Stimulated activated CD8-positive, alpha-beta memory T cell treated with anti-CD3 and anti-CD28 coated beads, Interleukin-7, amount 100 ng/mL, for 4 hours (primary cell): ENCODE results near the gene ACR.
"Not testable (repeated sequence)": the region's sequence is repeated elsewhere in the genome, so short reads cannot be mapped to it uniquely, and the experiment has no call there.

Source experiments
- DNase-seq, 2 donors: peaks; one replicate each; pipeline ENCODE4 v3.0.0-alpha.2; 2020; ENCODE audit warnings: low read depth in 2 of 2

The ACR gene

GRCh38 chr22:50732681-50733080 is 5.3 kb upstream of the ACR start:
- DNase-seq = no peak

- DNase-seq = no peak
Measured at GRCh38 chr22:50733521-50734342, 4.3 kb upstream of the ACR start.

GRCh38 chr22:50734343-50734771 is 3.6 kb upstream of the ACR start:
- no peak for DNase-seq

- DNase-seq = no peak
Measured at GRCh38 chr22:50734986-50735738, 2.8 kb upstream of the ACR start.

GRCh38 chr22:50735739-50736030 is 2.3 kb upstream of the ACR start:
- no peak for DNase-seq

- no peak for DNase-seq
Measured at GRCh38 chr22:50738649-50739227, 734 bp downstream of the ACR start.

- no peak for DNase-seq
Measured at GRCh38 chr22:50739279-50739691, 1.3 kb downstream of the ACR start.

- no peak for DNase-seq
Measured at GRCh38 chr22:50739894-50740293, 1.9 kb downstream of the ACR start.

GRCh38 chr22:50740714-50741113 is 2.7 kb downstream of the ACR start:
- not testable (repeated sequence) for DNase-seq

- DNase-seq = not testable (repeated sequence)
Measured at GRCh38 chr22:50744424-50744823, 6.4 kb downstream of the ACR start.

- DNase-seq = not testable (repeated sequence)
Measured at GRCh38 chr22:50747521-50747920, 9.5 kb downstream of the ACR start.

- DNase-seq = not testable (repeated sequence)
Measured at GRCh38 chr22:50748630-50749029, 10.6 kb downstream of the ACR start.

- not testable (repeated sequence) for DNase-seq
Measured at GRCh38 chr22:50749302-50750074, 11.5 kb downstream of the ACR start.

- not testable (repeated sequence) for DNase-seq
Measured at GRCh38 chr22:50755251-50755650, 17.2 kb downstream of the ACR start.

- not testable (repeated sequence) for DNase-seq
Measured at GRCh38 chr22:50756406-50756805, 18.4 kb downstream of the ACR start.

GRCh38 chr22:50756949-50757491 is 19.0 kb downstream of the ACR start:
- DNase-seq = peak; percentile 21 to 53

GRCh38 chr22:50759597-50760341 is 21.8 kb downstream of the ACR start:
- not testable (repeated sequence) for DNase-seq

- not testable (repeated sequence) for DNase-seq
Measured at GRCh38 chr22:50761829-50762228, 23.8 kb downstream of the ACR start.

- not testable (repeated sequence) for DNase-seq
Measured at GRCh38 chr22:50764288-50764687, 26.3 kb downstream of the ACR start.

- DNase-seq = not testable (repeated sequence)
Measured at GRCh38 chr22:50775132-50775531, 37.1 kb downstream of the ACR start.

- not testable (repeated sequence) for DNase-seq
Measured at GRCh38 chr22:50777631-50778030, 39.6 kb downstream of the ACR start.
